ENCODE data around the gene PCSK7. TPM values are rescaled to one million over a fixed set of nuclear protein-coding genes. Genes with fewer than 3 reads are reported as not detected.

Gene PCSK7
- total RNA-seq, 1 experiment from 2014 or later: 50.7 TPM

DNA sequence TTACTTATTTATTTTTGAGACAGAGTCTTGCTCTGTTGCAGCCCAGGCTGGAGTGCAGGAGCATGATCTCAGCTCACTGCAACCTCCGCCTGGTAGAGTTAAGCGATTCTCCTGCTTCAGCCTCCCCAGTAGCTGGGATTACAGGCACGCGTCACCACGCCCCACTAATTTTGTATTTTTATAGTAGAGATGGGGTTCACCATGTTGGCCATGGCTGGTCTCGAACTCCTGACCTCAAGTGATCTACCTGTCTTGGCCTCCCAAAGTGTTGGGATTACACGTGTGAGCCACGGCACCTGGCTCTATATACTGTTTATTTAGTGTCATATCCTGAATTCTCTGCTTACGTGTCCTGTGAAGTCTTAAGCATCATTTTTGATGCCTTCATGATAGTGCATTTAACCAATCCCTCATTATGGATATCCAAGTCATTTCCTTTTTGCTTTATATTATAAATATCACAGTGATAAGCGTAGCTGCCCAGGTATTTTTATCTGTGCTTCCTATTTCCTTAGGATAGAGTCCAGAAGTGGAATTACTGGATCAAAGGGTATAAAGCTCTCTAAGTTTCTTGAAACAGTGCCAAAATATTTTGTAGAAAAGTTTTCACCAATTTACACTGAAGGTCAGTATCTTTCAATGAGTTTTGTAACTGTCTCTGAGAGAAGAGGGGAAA is 54.2 kb downstream of the PCSK7 start:
- Histone ChIP-seq H2BK12ac (ENCODE audit: insufficient read length, low read depth, low read length) (no peak overlapping the region), H3K9ac (ENCODE audit: extremely low read depth, insufficient read length, low read length) (no peak overlapping the region), H4K8ac (replicated peaks; ENCODE audit: insufficient read length, low read depth, low read length) (no peak overlapping the region), H2AK5ac (ENCODE audit: insufficient read length, low read length) (no peak overlapping the region), H3K79me2 (ENCODE audit: insufficient read depth, low read length) (no peaks in the 10 kb centered on the region), H4K5ac (ENCODE audit: insufficient read length, low read depth, low read length) (no peak overlapping the region), H2BK120ac (ENCODE audit: low read depth, low read length, poor library complexity, severe bottlenecking) (no peak overlapping the region), H3K27me3 (ENCODE audit: insufficient read depth, low read length) (no peaks in the 10 kb centered on the region), H2BK15ac (ENCODE audit: low read depth, low read length) (no peak overlapping the region), H4K20me1 (ENCODE audit: control insufficient read depth, insufficient read depth, insufficient read length) (no peaks in the 10 kb centered on the region), H3K4me2 (ENCODE audit: insufficient read depth, insufficient read length, low read length) (peak overlapping the region; percentile 87), H3K27ac (ENCODE audit: insufficient read length, low read depth, low read length) (no peak overlapping the region), H3K23ac (ENCODE audit: insufficient read length, low read depth, low read length) (no peak overlapping the region), H3K4me1 (ENCODE audit: insufficient read depth, low read length) (peaks cover 6% of the 10 kb centered on the region; the same call in 1 of the 2 replicates), H3K18ac (ENCODE audit: insufficient read length, low read depth, low read length) (peak overlapping the region; percentile 66), H2BK20ac (ENCODE audit: low read depth, low read length, poor library complexity, severe bottlenecking) (no peak overlapping the region), H3K14ac (ENCODE audit: insufficient read depth, low read length) (peak overlapping the region; percentile 69; the same call in 1 of the 2 replicates), H3T11ph (ENCODE audit: low read length) (no peak overlapping the region), H3K9me3 (ENCODE audit: control insufficient read depth, low read depth, low read length) (no peaks in the 10 kb centered on the region), H3K79me1 (ENCODE audit: insufficient read depth, low read depth, low read length, poor library complexity, severe bottlenecking) (no peaks in the 10 kb centered on the region), H2BK5ac (ENCODE audit: insufficient read length, low read length) (peak overlapping the region; percentile 48), H4K91ac (ENCODE audit: insufficient read length, low read depth, low read length) (no peak overlapping the region), H3K23me2 (ENCODE audit: insufficient read length, low read depth, low read length, poor library complexity, severe bottlenecking) (peaks cover 14% of the 10 kb centered on the region), H3K4ac (ENCODE audit: low read depth, low read length) (no peak overlapping the region), H3K56ac (ENCODE audit: insufficient read length, low read depth, low read length) (no peak overlapping the region), H2AFZ (ENCODE audit: low read length) (peak overlapping the region; percentile 11)
- H3K27ac Mint-ChIP-seq: peak overlapping the region; percentile 96 to 97 (median 97); a peak in 6 of 7 replicates
- peaks cover 4% of the 10 kb centered on the region; the same call in 1 of the 2 replicates for H3K27me3 Mint-ChIP-seq (ENCODE audit: low read depth)
- peaks cover 21 to 30% of the 10 kb centered on the region in 2 experiments for H3K4me1 Mint-ChIP-seq
- WGBS (ENCODE audit: extremely low coverage, insufficient read length, low lambda C conversion rate): no CpG with 5 or more reads among the region's 10 CpGs
- peaks cover 0 to 14% (median 9%) of the 10 kb centered on the region in 3 experiments; a peak in 4 of 7 replicates for H3K36me3 Mint-ChIP-seq (ENCODE audit: insufficient read depth in 1 of 3, low read depth in 3 of 3)
- no peaks in the 10 kb centered on the region for H3K9me3 Mint-ChIP-seq
- peak overlapping the region; percentile 90 to 97 for H3K4me3 Mint-ChIP-seq
- TF ChIP-seq, protein P1, sequence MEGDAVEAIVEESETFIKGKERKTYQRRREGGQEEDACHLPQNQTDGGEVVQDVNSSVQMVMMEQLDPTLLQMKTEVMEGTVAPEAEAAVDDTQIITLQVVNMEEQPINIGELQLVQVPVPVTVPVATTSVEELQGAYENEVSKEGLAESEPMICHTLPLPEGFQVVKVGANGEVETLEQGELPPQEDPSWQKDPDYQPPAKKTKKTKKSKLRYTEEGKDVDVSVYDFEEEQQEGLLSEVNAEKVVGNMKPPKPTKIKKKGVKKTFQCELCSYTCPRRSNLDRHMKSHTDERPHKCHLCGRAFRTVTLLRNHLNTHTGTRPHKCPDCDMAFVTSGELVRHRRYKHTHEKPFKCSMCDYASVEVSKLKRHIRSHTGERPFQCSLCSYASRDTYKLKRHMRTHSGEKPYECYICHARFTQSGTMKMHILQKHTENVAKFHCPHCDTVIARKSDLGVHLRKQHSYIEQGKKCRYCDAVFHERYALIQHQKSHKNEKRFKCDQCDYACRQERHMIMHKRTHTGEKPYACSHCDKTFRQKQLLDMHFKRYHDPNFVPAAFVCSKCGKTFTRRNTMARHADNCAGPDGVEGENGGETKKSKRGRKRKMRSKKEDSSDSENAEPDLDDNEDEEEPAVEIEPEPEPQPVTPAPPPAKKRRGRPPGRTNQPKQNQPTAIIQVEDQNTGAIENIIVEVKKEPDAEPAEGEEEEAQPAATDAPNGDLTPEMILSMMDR (conservative IDR thresholded peaks at IDR 0.05): no peak
- no peak for DNase-seq
